OCI-LY7 (cell line): ENCODE results near the gene H2BK1.

Experiments used
- EZH2phosphoT487 ChIP-seq: fragments of 200-600 bp; sonication (generic); IDR thresholded peaks from 2 replicates; pipeline ENCODE4 v1.6.1; 2018; ENCODE audit warnings: low read depth, borderline replicate concordance, mild to moderate bottlenecking, mixed run types, antibody characterized with exemption, low read length, moderate library complexity, mixed read lengths
- TF ChIP-seq, protein P1 (sequence below): fragments of 200-600 bp; sonication (generic); conservative IDR thresholded peaks from 2 replicates; pipeline ENCODE4 v1.5.1; 2014; ENCODE audit warnings: mild to moderate bottlenecking, antibody characterized with exemption, low read length, moderate library complexity, mixed read lengths

DNA sequence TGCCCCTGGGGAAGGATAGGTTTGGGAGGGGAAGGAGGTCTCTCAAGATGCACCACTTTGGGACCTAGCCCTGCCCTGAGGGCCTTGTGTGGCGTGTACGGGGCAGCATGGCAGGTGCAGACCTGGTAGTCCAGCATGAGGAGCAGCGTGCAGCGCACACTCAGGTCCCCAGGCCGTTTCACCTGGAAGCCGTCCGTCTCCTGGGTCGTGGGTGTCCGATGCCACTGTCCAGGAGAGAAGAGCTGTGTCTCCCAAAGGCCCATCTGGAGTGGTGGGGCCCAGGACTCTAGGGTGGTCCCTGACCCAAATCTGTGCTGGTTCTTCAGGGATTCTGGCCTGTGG lies 31.4 kb upstream of the H2BK1 start:
- TF ChIP-seq EZH2phosphoT487 = no peak
- TF ChIP-seq, protein P1, sequence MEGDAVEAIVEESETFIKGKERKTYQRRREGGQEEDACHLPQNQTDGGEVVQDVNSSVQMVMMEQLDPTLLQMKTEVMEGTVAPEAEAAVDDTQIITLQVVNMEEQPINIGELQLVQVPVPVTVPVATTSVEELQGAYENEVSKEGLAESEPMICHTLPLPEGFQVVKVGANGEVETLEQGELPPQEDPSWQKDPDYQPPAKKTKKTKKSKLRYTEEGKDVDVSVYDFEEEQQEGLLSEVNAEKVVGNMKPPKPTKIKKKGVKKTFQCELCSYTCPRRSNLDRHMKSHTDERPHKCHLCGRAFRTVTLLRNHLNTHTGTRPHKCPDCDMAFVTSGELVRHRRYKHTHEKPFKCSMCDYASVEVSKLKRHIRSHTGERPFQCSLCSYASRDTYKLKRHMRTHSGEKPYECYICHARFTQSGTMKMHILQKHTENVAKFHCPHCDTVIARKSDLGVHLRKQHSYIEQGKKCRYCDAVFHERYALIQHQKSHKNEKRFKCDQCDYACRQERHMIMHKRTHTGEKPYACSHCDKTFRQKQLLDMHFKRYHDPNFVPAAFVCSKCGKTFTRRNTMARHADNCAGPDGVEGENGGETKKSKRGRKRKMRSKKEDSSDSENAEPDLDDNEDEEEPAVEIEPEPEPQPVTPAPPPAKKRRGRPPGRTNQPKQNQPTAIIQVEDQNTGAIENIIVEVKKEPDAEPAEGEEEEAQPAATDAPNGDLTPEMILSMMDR = no peak
